Ovary (tissue), 3 donors: ENCODE measurements around the gene GLB1L2.

Experiments used
- CTCF ChIP-seq, 3 donors: fragments of 450-650 bp in 2 of 3; fragments of 200-600 bp in 1 of 3; IDR thresholded peaks; one replicate each; pipeline versions ENCODE4 v1.5.1 to v1.8.0; 2016 to 2022; ENCODE audit warnings: antibody characterized with exemption in 3 of 3, mild to moderate bottlenecking in 1 of 3
- EP300 ChIP-seq: sonication (generic); formaldehyde crosslinking; IDR thresholded peaks from one replicate; pipeline ENCODE4 v1.6.1; 2017; ENCODE audit warnings: antibody characterized with exemption
- donor health status: DM: no; HTN: no; CAD: no.

GRCh38 chr11:134333946-134334345 is 2.2 kb downstream of the GLB1L2 start:
- TF ChIP-seq CTCF (IDR thresholded peaks at IDR 0.05) (no peak), EP300 (no peak)
